ENCODE measurements around the gene PAQR8.

PAQR8 gene

DNA sequence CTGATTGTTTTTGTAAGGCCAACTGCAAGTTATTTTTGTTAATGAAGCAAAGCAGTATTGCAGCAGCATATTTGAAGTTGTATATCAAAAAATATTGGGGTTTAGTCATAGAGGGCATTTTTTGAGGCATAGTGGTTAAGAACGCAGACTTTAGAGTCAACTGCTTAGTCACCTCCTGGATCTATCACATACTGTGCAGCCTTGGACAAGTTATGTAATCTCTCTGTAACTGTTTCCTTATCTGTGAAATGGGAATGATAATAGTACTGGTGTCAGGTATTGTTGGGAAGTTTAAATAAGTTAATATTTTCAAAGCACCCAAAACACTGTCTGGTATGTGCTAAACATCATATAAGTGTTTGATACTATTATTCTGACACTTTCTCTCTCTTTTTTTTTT, 31.0 kb downstream of the PAQR8 start:
- no peak overlapping the region for H3K4me3 ChIP-seq (ENCODE audit: low read length)
- H3K4me1 ChIP-seq (ENCODE audit: insufficient read depth, low read length): no peaks in the 10 kb centered on the region
- H3K27me3 ChIP-seq (ENCODE audit: insufficient read depth, low read length): no peaks in the 10 kb centered on the region
- no peaks in the 10 kb centered on the region for H3K9me3 ChIP-seq (ENCODE audit: low read length)
- H3K36me3 ChIP-seq (ENCODE audit: insufficient read depth, low read length): no peaks in the 10 kb centered on the region
- no peak overlapping the region for H2AFZ ChIP-seq (ENCODE audit: low read depth, low read length)

DNA sequence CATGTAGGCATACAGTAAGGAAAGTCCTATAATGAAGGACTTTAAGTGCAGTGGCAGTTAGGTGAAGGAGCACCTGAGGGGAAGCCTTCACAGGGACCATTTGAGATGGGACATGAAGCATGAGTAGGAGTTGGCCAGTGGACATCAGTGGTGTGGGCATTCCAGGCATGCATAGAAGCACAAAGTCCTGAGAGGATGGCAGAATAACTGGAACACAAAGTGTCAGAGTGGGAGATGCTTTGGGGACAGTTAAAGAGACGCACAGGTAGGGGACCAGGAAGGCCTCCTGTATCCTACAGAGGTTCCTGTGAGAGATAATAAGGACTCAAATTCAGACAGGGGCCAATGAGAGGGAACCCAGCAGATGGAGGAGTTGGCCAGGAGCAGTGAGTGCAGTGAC, 31.8 kb downstream of the PAQR8 start:
- H3K27me3 ChIP-seq (ENCODE audit: insufficient read depth, low read length): no peaks in the 10 kb centered on the region
- no peaks in the 10 kb centered on the region for H3K36me3 ChIP-seq (ENCODE audit: insufficient read depth, low read length)
- H3K4me1 ChIP-seq (ENCODE audit: insufficient read depth, low read length): no peaks in the 10 kb centered on the region
- H3K9me3 ChIP-seq (ENCODE audit: low read length): no peaks in the 10 kb centered on the region
- H3K4me3 ChIP-seq (ENCODE audit: low read length): no peak overlapping the region
- H2AFZ ChIP-seq (ENCODE audit: low read depth, low read length): no peak overlapping the region

DNA sequence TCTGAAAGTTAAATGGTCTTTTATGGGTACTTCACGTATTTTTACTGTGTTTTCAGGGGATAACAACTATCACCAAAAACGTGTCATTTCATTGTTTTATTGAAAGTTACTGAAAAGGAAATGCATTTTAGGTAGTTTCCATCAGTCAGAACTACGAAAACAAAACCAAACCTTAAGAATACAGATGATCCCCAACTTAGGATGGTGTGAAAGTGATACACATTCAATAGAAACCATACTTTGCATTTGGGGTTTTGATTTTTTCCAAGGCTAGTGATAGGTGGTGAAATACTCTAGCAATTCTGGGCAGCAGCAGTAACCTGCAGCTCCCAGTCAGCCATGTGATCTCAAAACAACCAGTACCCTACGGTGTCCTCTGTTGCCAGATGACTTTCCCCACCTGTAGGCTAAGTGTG, 32.3 kb downstream of the PAQR8 start:
- Histone ChIP-seq H3K27me3 (ENCODE audit: insufficient read depth, low read length) (no peaks in the 10 kb centered on the region), H3K9me3 (ENCODE audit: low read length) (no peaks in the 10 kb centered on the region), H3K4me1 (ENCODE audit: insufficient read depth, low read length) (no peaks in the 10 kb centered on the region), H2AFZ (ENCODE audit: low read depth, low read length) (no peak overlapping the region), H3K4me3 (ENCODE audit: low read length) (no peak overlapping the region), H3K36me3 (ENCODE audit: insufficient read depth, low read length) (no peaks in the 10 kb centered on the region)

DNA sequence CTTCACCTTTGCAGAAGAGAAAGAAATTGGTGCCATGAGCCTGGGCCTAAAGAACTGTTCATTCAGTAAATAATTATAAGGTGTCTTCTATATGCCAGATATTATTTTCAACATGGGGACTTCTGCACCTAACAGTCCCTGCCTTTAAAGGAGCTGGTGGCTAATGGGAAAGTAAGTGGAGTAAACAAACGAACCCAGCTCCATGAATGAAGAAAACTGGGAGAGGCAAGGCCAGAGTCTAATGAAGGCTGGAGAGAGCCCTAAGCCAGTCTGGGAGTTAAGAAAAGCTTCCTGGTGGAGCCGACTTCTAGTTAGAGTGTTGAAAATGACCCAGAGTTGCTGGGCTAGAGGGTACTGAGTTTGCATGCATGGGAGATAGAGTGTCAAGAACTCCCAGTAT, 34.0 kb downstream of the PAQR8 start:
- Histone ChIP-seq H3K4me1 (ENCODE audit: insufficient read depth, low read length) (no peaks in the 10 kb centered on the region), H2AFZ (ENCODE audit: low read depth, low read length) (no peak overlapping the region), H3K9me3 (ENCODE audit: low read length) (no peaks in the 10 kb centered on the region), H3K27me3 (ENCODE audit: insufficient read depth, low read length) (no peaks in the 10 kb centered on the region), H3K4me3 (ENCODE audit: low read length) (no peak overlapping the region), H3K36me3 (ENCODE audit: insufficient read depth, low read length) (no peaks in the 10 kb centered on the region)

DNA sequence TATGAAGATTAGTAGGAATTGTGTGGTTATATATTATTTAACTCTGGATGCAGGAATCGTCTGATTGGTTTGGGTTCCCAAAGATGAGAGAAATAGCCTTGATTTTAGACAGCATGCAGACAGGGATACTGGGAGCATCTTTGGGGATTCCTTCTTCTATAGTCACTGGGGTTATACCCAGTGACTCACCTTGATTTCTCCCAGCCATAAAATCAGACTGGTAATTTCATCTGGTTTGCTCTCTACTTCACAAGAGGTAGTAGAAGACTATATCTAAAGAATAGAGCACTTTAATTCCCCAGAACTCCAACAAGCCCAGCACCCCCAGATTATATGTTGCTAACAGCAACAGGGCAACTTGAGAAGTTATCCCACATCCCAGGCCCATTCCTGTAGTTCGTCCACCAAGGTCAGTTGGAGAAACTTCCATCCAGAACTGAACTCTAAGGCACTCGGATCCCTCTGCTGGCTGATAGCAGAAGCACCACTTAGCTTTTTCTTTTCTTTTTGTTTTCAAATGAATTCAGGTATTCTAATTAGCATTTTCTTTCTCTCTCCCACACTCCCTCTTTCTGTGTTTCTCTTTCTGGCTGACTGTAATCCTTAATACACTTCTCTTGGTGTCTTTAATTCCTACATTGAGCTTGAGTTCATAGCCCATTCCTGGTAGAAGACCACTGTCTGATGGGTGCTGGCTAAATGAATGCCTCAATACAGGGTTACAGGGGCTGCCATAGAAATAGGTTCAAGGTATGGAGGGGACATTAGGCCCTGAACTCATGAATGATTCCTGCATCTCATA, 37.8 kb downstream of the PAQR8 start:
- H3K27me3 ChIP-seq (ENCODE audit: insufficient read depth, low read length): no peaks in the 10 kb centered on the region
- H3K4me3 ChIP-seq (ENCODE audit: low read length): no peak overlapping the region
- H3K4me1 ChIP-seq (ENCODE audit: insufficient read depth, low read length): no peaks in the 10 kb centered on the region
- H2AFZ ChIP-seq (ENCODE audit: low read depth, low read length): no peak overlapping the region
- peaks cover 4% of the 10 kb centered on the region for H3K9me3 ChIP-seq (ENCODE audit: low read length)
- H3K36me3 ChIP-seq (ENCODE audit: insufficient read depth, low read length): peaks cover 13% of the 10 kb centered on the region

DNA sequence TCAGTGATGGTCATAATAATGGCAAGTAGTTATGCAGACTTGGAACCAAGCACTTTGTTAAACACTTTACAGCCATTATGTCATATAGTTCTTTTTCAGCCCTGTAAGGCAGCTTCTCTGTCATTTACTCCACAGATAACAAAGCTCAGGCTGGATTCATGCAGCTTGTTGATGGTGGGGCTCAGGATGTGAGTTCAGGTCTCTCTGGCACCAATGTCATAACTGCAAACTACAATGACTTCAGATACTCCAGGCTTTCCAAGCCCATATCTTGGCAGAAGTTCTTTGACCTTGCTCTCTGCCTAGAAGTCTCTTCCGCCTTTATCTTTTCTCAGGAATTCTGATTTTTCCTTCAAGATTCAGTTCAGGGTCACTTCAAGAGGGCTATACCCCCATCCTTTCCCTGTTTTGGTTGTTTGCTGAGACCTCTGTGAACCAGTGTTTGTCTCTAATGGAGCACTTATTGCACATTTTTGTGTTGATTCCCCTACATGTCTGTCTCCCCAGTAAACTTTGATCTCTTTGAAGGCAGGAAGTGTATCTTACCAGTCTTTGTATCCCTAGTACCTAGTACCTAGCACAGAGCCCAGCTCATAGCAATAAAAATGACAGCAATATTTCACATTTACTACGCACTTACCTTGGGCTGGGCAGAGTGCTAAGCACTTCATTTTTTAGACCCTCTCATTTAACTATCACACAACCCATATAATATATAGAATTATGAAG, 38.5 kb downstream of the PAQR8 start:
- Histone ChIP-seq H3K4me3 (ENCODE audit: low read length) (no peak overlapping the region), H2AFZ (ENCODE audit: low read depth, low read length) (no peak overlapping the region), H3K36me3 (ENCODE audit: insufficient read depth, low read length) (peaks cover 14% of the 10 kb centered on the region), H3K4me1 (ENCODE audit: insufficient read depth, low read length) (no peaks in the 10 kb centered on the region), H3K27me3 (ENCODE audit: insufficient read depth, low read length) (no peaks in the 10 kb centered on the region), H3K9me3 (ENCODE audit: low read length) (peaks cover 4% of the 10 kb centered on the region)

DNA sequence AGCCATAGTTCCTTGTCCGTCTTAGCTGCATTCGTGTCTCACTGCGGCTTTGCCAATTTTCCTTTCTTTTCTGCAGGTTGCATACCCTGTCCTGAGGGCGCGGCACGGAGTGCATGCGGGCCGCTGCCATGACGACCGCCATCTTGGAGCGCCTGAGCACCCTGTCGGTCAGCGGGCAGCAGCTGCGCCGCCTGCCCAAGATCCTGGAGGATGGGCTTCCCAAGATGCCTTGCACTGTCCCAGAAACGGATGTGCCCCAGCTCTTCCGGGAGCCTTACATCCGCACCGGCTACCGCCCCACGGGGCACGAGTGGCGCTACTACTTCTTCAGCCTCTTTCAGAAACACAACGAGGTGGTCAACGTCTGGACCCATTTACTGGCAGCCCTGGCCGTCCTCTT, 41.1 kb downstream of the PAQR8 start:
- Histone ChIP-seq H3K27me3 (ENCODE audit: insufficient read depth, low read length) (no peaks in the 10 kb centered on the region), H3K4me1 (ENCODE audit: insufficient read depth, low read length) (no peaks in the 10 kb centered on the region), H3K9me3 (ENCODE audit: low read length) (peaks cover 4% of the 10 kb centered on the region), H2AFZ (ENCODE audit: low read depth, low read length) (no peak overlapping the region), H3K36me3 (ENCODE audit: insufficient read depth, low read length) (peaks cover 14% of the 10 kb centered on the region), H3K4me3 (ENCODE audit: low read length) (no peak overlapping the region)

DNA sequence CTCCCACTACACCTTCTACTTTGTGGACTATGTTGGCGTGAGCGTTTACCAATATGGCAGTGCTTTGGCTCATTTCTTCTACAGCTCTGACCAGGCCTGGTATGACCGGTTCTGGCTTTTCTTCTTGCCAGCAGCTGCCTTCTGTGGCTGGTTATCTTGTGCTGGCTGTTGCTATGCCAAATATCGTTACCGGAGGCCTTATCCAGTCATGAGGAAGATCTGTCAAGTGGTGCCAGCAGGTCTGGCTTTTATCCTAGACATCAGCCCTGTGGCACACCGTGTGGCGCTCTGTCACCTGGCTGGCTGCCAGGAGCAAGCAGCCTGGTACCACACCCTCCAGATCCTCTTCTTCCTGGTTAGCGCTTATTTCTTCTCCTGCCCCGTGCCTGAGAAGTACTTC, 41.7 kb downstream of the PAQR8 start:
- Histone ChIP-seq H3K27me3 (ENCODE audit: insufficient read depth, low read length) (no peaks in the 10 kb centered on the region), H2AFZ (ENCODE audit: low read depth, low read length) (no peak overlapping the region), H3K36me3 (ENCODE audit: insufficient read depth, low read length) (peaks cover 14% of the 10 kb centered on the region), H3K4me3 (ENCODE audit: low read length) (no peak overlapping the region), H3K4me1 (ENCODE audit: insufficient read depth, low read length) (no peaks in the 10 kb centered on the region), H3K9me3 (ENCODE audit: low read length) (peaks cover 4% of the 10 kb centered on the region)

DNA sequence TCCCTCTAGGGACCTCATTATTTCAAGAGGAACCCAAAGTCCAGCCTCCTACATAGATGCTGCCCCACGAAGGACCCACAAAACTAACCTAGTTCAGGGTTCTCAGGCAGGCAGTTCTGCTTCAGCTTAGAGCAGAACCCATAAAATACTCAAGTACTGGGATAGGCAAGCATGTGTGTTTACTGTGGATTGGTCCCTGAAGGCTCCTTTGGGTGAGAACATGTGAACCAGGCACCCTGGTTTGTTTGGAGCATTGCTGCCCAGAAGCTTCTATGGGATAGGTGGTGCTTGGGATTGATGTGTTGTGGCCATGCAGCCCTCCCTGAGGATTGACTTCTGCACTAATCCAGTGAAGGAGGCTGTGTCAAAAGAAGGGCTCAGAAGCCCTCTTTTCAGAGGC, 43.3 kb downstream of the PAQR8 start:
- Histone ChIP-seq H2AFZ (ENCODE audit: low read depth, low read length) (no peak overlapping the region), H3K9me3 (ENCODE audit: low read length) (peaks cover 4% of the 10 kb centered on the region), H3K4me3 (ENCODE audit: low read length) (no peak overlapping the region), H3K27me3 (ENCODE audit: insufficient read depth, low read length) (no peaks in the 10 kb centered on the region), H3K36me3 (ENCODE audit: insufficient read depth, low read length) (peaks cover 14% of the 10 kb centered on the region), H3K4me1 (ENCODE audit: insufficient read depth, low read length) (no peaks in the 10 kb centered on the region)

DNA sequence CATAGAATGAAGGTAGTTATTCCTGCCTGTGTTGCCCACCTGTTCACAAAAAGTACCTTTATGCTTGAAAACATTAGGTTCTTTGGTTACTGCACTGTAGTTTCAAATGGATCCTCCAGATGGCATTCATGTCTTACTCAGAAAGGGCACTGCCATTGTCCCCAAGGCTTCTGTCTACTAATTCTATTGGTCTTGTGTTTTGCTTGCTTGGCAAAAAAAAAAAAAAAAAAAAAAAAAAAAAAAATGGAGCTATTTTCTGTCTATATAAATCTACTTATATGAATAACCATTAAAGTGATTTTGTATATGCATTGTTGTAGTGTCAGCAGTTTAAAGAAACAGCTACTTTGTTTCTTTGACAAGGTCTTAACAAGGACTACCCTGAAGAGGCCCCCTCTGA, 45.5 kb downstream of the PAQR8 start:
- H3K4me3 ChIP-seq (ENCODE audit: low read length): no peak overlapping the region
- H2AFZ ChIP-seq (ENCODE audit: low read depth, low read length): no peak overlapping the region
- no peaks in the 10 kb centered on the region for H3K27me3 ChIP-seq (ENCODE audit: insufficient read depth, low read length)
- H3K4me1 ChIP-seq (ENCODE audit: insufficient read depth, low read length): no peaks in the 10 kb centered on the region
- peaks cover 4% of the 10 kb centered on the region for H3K9me3 ChIP-seq (ENCODE audit: low read length)
- peaks cover 14% of the 10 kb centered on the region for H3K36me3 ChIP-seq (ENCODE audit: insufficient read depth, low read length)

DNA sequence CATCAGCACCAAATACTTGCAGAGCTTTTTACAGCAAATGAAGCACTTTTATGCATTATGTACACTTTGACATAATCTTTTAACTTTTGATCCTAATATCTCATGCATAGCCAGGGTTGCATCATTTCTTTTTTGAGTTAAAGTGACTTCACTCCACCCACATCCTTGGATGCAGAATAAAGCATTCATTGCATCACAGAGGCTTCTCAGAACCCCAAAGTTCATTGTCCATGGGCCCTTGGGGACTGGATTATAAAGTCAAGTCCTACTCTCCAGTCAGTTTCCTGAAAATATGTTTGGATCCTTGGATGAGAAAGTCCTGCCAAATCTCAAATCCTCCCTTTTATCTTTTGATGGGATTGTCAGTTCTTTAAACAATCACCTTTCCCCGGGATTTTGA, 47.5 kb downstream of the PAQR8 start:
- Histone ChIP-seq H3K27me3 (ENCODE audit: insufficient read depth, low read length) (no peaks in the 10 kb centered on the region), H3K4me3 (ENCODE audit: low read length) (no peak overlapping the region), H3K4me1 (ENCODE audit: insufficient read depth, low read length) (no peaks in the 10 kb centered on the region), H3K36me3 (ENCODE audit: insufficient read depth, low read length) (peaks cover 3% of the 10 kb centered on the region), H3K9me3 (ENCODE audit: low read length) (no peaks in the 10 kb centered on the region), H2AFZ (ENCODE audit: low read depth, low read length) (no peak overlapping the region)

DNA sequence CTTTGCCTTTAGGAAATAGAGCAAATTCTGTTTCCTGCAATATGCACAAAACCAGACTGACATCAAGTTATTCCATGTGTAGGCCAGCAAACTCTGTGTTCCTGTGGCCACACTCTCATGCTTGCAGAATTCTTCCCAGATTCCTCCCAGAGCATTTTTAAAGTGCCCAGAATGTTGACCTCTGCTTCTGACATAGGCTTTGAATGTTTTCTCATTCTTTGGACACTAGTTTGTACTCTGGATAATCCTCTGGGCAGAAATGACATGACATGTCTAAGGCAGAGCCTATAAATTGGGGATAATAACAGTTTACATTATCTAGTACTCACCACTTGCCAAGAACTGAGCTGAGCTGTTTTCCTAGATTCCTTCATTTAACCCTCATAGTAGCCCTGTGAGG, 49.0 kb downstream of the PAQR8 start:
- Histone ChIP-seq H3K4me1 (ENCODE audit: insufficient read depth, low read length) (no peaks in the 10 kb centered on the region), H3K4me3 (ENCODE audit: low read length) (no peak overlapping the region), H3K36me3 (ENCODE audit: insufficient read depth, low read length) (no peaks in the 10 kb centered on the region), H3K9me3 (ENCODE audit: low read length) (no peaks in the 10 kb centered on the region), H2AFZ (ENCODE audit: low read depth, low read length) (no peak overlapping the region), H3K27me3 (ENCODE audit: insufficient read depth, low read length) (no peaks in the 10 kb centered on the region)

DNA sequence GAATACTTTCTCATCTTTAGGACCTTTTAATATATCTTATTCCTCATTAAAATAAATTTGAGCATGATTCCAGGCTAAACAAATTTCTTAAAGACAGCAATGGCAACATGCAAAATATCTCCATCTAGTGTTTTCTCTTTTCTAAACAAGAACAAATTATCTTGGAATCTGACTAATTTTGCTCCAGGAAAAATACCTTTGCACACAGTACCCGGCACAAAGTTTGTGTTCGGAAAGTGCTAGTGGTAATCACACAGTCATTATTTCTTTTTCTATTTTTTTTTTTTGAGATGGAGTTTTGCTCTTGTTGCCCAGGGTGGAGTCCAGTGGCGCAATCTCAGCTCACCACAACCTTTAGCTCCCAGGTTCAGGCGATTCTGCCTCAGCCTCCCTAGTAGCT, 50.0 kb downstream of the PAQR8 start:
- H3K4me1 ChIP-seq (ENCODE audit: insufficient read depth, low read length): no peaks in the 10 kb centered on the region
- H3K9me3 ChIP-seq (ENCODE audit: low read length): no peaks in the 10 kb centered on the region

More for the DNA sequence above, 50.0 kb downstream of the PAQR8 start:
- Histone ChIP-seq H3K27me3 (ENCODE audit: insufficient read depth, low read length) (no peaks in the 10 kb centered on the region), H2AFZ (ENCODE audit: low read depth, low read length) (no peak overlapping the region), H3K4me3 (ENCODE audit: low read length) (no peak overlapping the region), H3K36me3 (ENCODE audit: insufficient read depth, low read length) (no peaks in the 10 kb centered on the region)
